Activated T-helper 1 cell treated with anti-CD3 and anti-CD28 coated beads, Interleukin-2, amount 50 U/mL, for 16 hours (primary cell): Measurements from ENCODE around the gene SVEP1.
"Not testable (repeated sequence)": the region's sequence is repeated elsewhere in the genome, so short reads cannot be mapped to it uniquely, and the experiment has no call there.

Experiments used
- DNase-seq, 2 donors: peaks; one replicate each; pipeline ENCODE4 v3.0.0-alpha.2; 2020; ENCODE audit warnings: low read depth in 1 of 2, low spot score in 1 of 2

SVEP1 gene

GRCh38 chr9:110579862-110580219 lies 300 bp upstream of the SVEP1 start:
- no peak for DNase-seq

GRCh38 chr9:110578575-110579033 lies 937 bp downstream of the SVEP1 start:
- DNase-seq: no peak

GRCh38 chr9:110575945-110576344 lies 3.6 kb downstream of the SVEP1 start:
- DNase-seq: no peak

- DNase-seq: no peak
Measured at GRCh38 chr9:110575169-110575568, 4.4 kb downstream of the SVEP1 start.

- no peak for DNase-seq
Measured at GRCh38 chr9:110573305-110573704, 6.2 kb downstream of the SVEP1 start.

GRCh38 chr9:110571801-110572483 lies 7.6 kb downstream of the SVEP1 start:
- no peak for DNase-seq

GRCh38 chr9:110566156-110566555 lies 13.4 kb downstream of the SVEP1 start:
- no peak for DNase-seq

- DNase-seq: no peak
Measured at GRCh38 chr9:110561826-110562225, 17.7 kb downstream of the SVEP1 start.

- no peak for DNase-seq
Measured at GRCh38 chr9:110559869-110560268, 19.7 kb downstream of the SVEP1 start.

GRCh38 chr9:110555551-110556331 lies 23.8 kb downstream of the SVEP1 start:
- no peak for DNase-seq

GRCh38 chr9:110546411-110546871 lies 33.1 kb downstream of the SVEP1 start:
- no peak for DNase-seq

- DNase-seq: no peak
Measured at GRCh38 chr9:110545705-110546104, 33.8 kb downstream of the SVEP1 start.

- no peak for DNase-seq
Measured at GRCh38 chr9:110543631-110544051, 35.9 kb downstream of the SVEP1 start.

- DNase-seq: no peak
Measured at GRCh38 chr9:110541950-110542349, 37.6 kb downstream of the SVEP1 start.

GRCh38 chr9:110538647-110539041 lies 40.9 kb downstream of the SVEP1 start:
- no peak for DNase-seq

- DNase-seq: no peak
Measured at GRCh38 chr9:110537841-110538646, 41.5 kb downstream of the SVEP1 start.

- no peak for DNase-seq
Measured at GRCh38 chr9:110536822-110537221, 42.7 kb downstream of the SVEP1 start.

- DNase-seq: not testable (repeated sequence)
Measured at GRCh38 chr9:110534162-110534561, 45.4 kb downstream of the SVEP1 start.

- DNase-seq: no peak
Measured at GRCh38 chr9:110532908-110533665, 46.5 kb downstream of the SVEP1 start.

- no peak for DNase-seq
Measured at GRCh38 chr9:110531776-110532175, 47.8 kb downstream of the SVEP1 start.

GRCh38 chr9:110531241-110531640 lies 48.3 kb downstream of the SVEP1 start:
- not testable (repeated sequence) for DNase-seq
